HEK293 (cell line): ENCODE results near the gene BICRAL.

Source experiments
- CTCF ChIA-PET: fragments of 350-600 bp; formaldehyde crosslinking; extraction: SDS; loops from one replicate; lab custom pipeline; 2021; ENCODE audit warnings: antibody characterized with exemption; lab: Yijun Ruan, JAX
- POLR2A ChIA-PET: fragments of 300-600 bp; formaldehyde crosslinking; extraction: SDS; loops from one replicate; lab custom pipeline; 2020; ENCODE audit warnings: antibody characterized with exemption, inconsistent platforms; lab: Yijun Ruan, JAX
- H3K27ac ChIP-seq: fragments of 200-500 bp; sonication (Bioruptor generic); 2 replicates; pipeline ENCODE4 v1.5.1; 2014; ENCODE audit warnings: low read depth, low read length, control low read depth, inconsistent platforms; ENCODE audit errors: extremely low read depth
- H3K36me3 ChIP-seq, 2 experiments: fragments of 200-500 bp in 1 of 2; sonication (Bioruptor generic) in 1 of 2; 1 replicate in 1 of 2; 2 replicates in 1 of 2; pipeline ENCODE4 v1.5.1; 2014 to 2017; ENCODE audit warnings: inconsistent platforms in 2 of 2, low read length in 2 of 2; ENCODE audit not compliant: control insufficient read depth in 2 of 2, insufficient read depth in 1 of 2
- H3K4me1 ChIP-seq: fragments of 200-500 bp; sonication (Bioruptor generic); 2 replicates; pipeline ENCODE4 v1.5.1; 2014; ENCODE audit warnings: mild to moderate bottlenecking, low read length, inconsistent platforms; ENCODE audit not compliant: control insufficient read depth, insufficient read depth
- H3K4me3 ChIP-seq: 2 replicates; pipeline ENCODE4 v1.5.1; 2011; ENCODE audit warnings: low read depth, mild to moderate bottlenecking, control low read depth, low read length, moderate library complexity
- H3K9me3 ChIP-seq: fragments of 200-500 bp; sonication (Bioruptor generic); 2 replicates; pipeline ENCODE4 v1.5.1; 2014; ENCODE audit warnings: low read depth, low read length, inconsistent platforms; ENCODE audit not compliant: control insufficient read depth, insufficient read depth
- FEZF1 ChIP-seq: fragments of 450-650 bp; formaldehyde crosslinking; IDR thresholded peaks from 2 replicates; pipeline ENCODE4 v1.5.1; 2016; ENCODE audit warnings: missing biosample characterization, missing genetic modification characterization
- SETDB1 ChIP-seq: IDR thresholded peaks from one replicate; pipeline ENCODE4 v1.6.1; 2017; ENCODE audit warnings: mild to moderate bottlenecking, low read length, moderate library complexity, mixed read lengths; ENCODE audit not compliant: insufficient read length
- ZBTB17 ChIP-seq: fragments of 450-650 bp; formaldehyde crosslinking; IDR thresholded peaks from 2 replicates; pipeline ENCODE4 v1.5.1; 2016; ENCODE audit warnings: missing biosample characterization, missing genetic modification characterization
- ZBTB7A ChIP-seq: fragments of 450-650 bp; formaldehyde crosslinking; IDR thresholded peaks from 2 replicates; pipeline ENCODE4 v1.5.1; 2016; ENCODE audit warnings: low read depth, missing biosample characterization, missing genetic modification characterization
- ZBTB8A ChIP-seq: fragments of 450-650 bp; formaldehyde crosslinking; IDR thresholded peaks from 2 replicates; pipeline ENCODE4 v1.5.1; 2016; ENCODE audit warnings: missing biosample characterization, missing genetic modification characterization
- ZIC2 ChIP-seq: fragments of 450-650 bp; formaldehyde crosslinking; IDR thresholded peaks from 2 replicates; pipeline ENCODE4 v1.5.1; 2016; ENCODE audit warnings: missing biosample characterization, missing genetic modification characterization
- ZNF10 ChIP-seq: fragments of 450-650 bp; formaldehyde crosslinking; IDR thresholded peaks from 2 replicates; pipeline ENCODE4 v1.5.1; 2017; ENCODE audit warnings: missing biosample characterization, missing genetic modification characterization
- ZNF19 ChIP-seq: fragments of 450-650 bp; formaldehyde crosslinking; IDR thresholded peaks from 2 replicates; pipeline ENCODE4; 2016; ENCODE audit warnings: missing biosample characterization, missing genetic modification characterization, low read depth
- ZNF302 ChIP-seq: fragments of 450-650 bp; formaldehyde crosslinking; IDR thresholded peaks from 2 replicates; pipeline ENCODE4 v1.5.1; 2016; ENCODE audit warnings: missing biosample characterization, missing genetic modification characterization, low read depth
- ZNF341 ChIP-seq: fragments of 450-650 bp; formaldehyde crosslinking; IDR thresholded peaks from 2 replicates; pipeline ENCODE4; 2016; ENCODE audit warnings: low read depth, missing biosample characterization, missing genetic modification characterization
- ZNF362 ChIP-seq: fragments of 450-650 bp; formaldehyde crosslinking; IDR thresholded peaks from 2 replicates; pipeline ENCODE4 v1.5.1; 2016; ENCODE audit warnings: missing biosample characterization, missing genetic modification characterization
- ZNF473 ChIP-seq: fragments of 450-650 bp; formaldehyde crosslinking; IDR thresholded peaks from 2 replicates; pipeline ENCODE4 v1.5.1; 2017; ENCODE audit warnings: missing biosample characterization, missing genetic modification characterization
- ZNF530 ChIP-seq: fragments of 450-650 bp; formaldehyde crosslinking; IDR thresholded peaks from 2 replicates; pipeline ENCODE4 v1.5.1; 2016; ENCODE audit warnings: low read depth, missing biosample characterization, missing genetic modification characterization
- ZNF560 ChIP-seq: fragments of 450-650 bp; formaldehyde crosslinking; IDR thresholded peaks from 2 replicates; pipeline ENCODE4 v1.5.1; 2017; ENCODE audit warnings: missing biosample characterization, missing genetic modification characterization, borderline replicate concordance
- ZNF629 ChIP-seq: fragments of 450-650 bp; formaldehyde crosslinking; IDR thresholded peaks from 2 replicates; pipeline ENCODE4 v1.5.1; 2017; ENCODE audit warnings: missing biosample characterization, missing genetic modification characterization
- ZNF639 ChIP-seq: fragments of 450-650 bp; formaldehyde crosslinking; IDR thresholded peaks from 2 replicates; pipeline ENCODE4 v1.5.1; 2016; ENCODE audit warnings: missing biosample characterization, missing genetic modification characterization
- ZSCAN23 ChIP-seq: fragments of 450-650 bp; formaldehyde crosslinking; IDR thresholded peaks from 2 replicates; pipeline ENCODE4 v1.5.1; 2016; ENCODE audit warnings: missing biosample characterization, missing genetic modification characterization
- TF ChIP-seq, protein P1 (sequence below): fragments of 450-650 bp; formaldehyde crosslinking; IDR thresholded peaks from 2 replicates; pipeline ENCODE4 v1.5.1; 2016; ENCODE audit warnings: missing biosample characterization, missing genetic modification characterization
- TF ChIP-seq, protein P2 (sequence below): fragments of 450-650 bp; formaldehyde crosslinking; optimal IDR thresholded peaks from 2 replicates; pipeline ENCODE3; 2016; ENCODE audit warnings: missing biosample characterization, mild to moderate bottlenecking, missing genetic modification characterization

Gene BICRAL

GRCh38 chr6:42766163-42766670 lies 15.6 kb upstream of the BICRAL start:
- H3K4me1 ChIP-seq, result no peaks in the 10 kb centered on the region; the same call in 1 of the 2 replicates
- TF ChIP-seq ZBTB8A (tag by site-specific recombination) (no peak), FEZF1 (no peak), ZNF560 (tag by site-specific recombination) (no peak), ZNF302 (tag by site-specific recombination) (no peak), ZNF629 (no peak), ZBTB7A (tag by site-specific recombination) (no peak), ZNF639 (no peak), ZNF10 (tag by site-specific recombination) (no peak), ZBTB17 (tag by site-specific recombination) (no peak), ZNF362 (tag by site-specific recombination) (no peak), SETDB1 (no peak), ZNF473 (tag by site-specific recombination) (no peak), ZNF530 (tag by site-specific recombination) (no peak), ZSCAN23 (tag by site-specific recombination) (no peak)
- TF ChIP-seq, protein P1, sequence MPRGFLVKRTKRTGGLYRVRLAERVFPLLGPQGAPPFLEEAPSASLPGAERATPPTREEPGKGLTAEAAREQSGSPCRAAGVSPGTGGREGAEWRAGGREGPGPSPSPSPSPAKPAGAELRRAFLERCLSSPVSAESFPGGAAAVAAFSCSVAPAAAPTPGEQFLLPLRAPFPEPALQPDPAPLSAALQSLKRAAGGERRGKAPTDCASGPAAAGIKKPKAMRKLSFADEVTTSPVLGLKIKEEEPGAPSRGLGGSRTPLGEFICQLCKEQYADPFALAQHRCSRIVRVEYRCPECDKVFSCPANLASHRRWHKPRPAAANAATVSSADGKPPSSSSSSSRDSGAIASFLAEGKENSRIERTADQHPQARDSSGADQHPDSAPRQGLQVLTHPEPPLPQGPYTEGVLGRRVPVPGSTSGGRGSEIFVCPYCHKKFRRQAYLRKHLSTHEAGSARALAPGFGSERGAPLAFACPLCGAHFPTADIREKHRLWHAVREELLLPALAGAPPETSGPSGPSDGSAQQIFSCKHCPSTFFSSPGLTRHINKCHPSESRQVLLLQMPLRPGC (tag by site-specific recombination), result no peak
- TF ChIP-seq, protein P2, sequence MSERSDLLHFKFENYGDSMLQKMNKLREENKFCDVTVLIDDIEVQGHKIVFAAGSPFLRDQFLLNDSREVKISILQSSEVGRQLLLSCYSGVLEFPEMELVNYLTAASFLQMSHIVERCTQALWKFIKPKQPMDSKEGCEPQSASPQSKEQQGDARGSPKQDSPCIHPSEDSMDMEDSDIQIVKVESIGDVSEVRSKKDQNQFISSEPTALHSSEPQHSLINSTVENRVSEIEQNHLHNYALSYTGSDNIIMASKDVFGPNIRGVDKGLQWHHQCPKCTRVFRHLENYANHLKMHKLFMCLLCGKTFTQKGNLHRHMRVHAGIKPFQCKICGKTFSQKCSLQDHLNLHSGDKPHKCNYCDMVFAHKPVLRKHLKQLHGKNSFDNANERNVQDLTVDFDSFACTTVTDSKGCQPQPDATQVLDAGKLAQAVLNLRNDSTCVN, result no peak
- H3K4me3 ChIP-seq, result no peak overlapping the region
- no peaks in the 10 kb centered on the region for H3K9me3 ChIP-seq
- H3K27ac ChIP-seq, result no peak overlapping the region
- ChIA-PET CTCF (interaction anchor here (0.6 kb wide), 2 partner anchors 110 to 579 kb away, joined by 3 read pairs; no protein-coding TSS in a partner anchor), POLR2A (interaction anchor here (0.7 to 1.6 kb wide), 3 partner anchors 13 to 19 kb away, joined by 3 to 6 read pairs (median 3); no protein-coding TSS in a partner anchor)
- no peaks in the 10 kb centered on the region; a peak in 1 of 3 replicates for H3K36me3 ChIP-seq

DNA sequence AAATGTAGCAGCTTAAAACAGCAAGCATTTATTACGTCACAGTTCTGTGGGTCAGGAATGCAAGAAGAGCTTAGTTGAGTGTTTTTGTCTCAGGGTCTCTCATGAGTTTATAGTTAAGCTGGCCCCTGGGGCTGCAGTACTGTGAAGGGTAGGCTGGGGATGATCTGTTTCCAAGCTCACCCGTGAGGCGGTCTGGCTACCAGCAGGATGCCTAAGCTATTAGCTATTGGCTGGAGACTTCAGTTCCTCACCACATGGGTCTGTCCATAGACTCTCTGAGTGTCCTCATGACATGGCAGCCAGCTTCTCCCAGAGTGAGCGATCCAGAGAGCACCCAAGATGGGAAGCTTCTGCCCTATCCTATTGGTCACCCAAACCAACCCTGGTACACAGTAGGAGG lies 12.8 kb upstream of the BICRAL start:
- no peaks in the 10 kb centered on the region; a peak in 1 of 3 replicates for H3K36me3 ChIP-seq
- H3K9me3 ChIP-seq, result no peaks in the 10 kb centered on the region
- H3K27ac ChIP-seq, result no peak overlapping the region
- H3K4me1 ChIP-seq, result no peaks in the 10 kb centered on the region
- ChIA-PET POLR2A (interaction anchor here (1.1 to 2.2 kb wide), 2 partner anchors 13 to 23 kb away, joined by 12 to 13 read pairs; partner anchors contain the start of genes BICRAL and TBCC), CTCF (interaction anchor here (0.9 kb wide), 1 partner anchor 725 kb away, joined by 4 read pairs; no protein-coding TSS in a partner anchor)
- H3K4me3 ChIP-seq, result no peak overlapping the region
- TF ChIP-seq ZNF341 (tag by site-specific recombination), result 0 out of 2 replicates have a peak, but pooled peaks have one; percentile 25
- TF ChIP-seq ZNF19 (tag by site-specific recombination), result no peak
- 0 out of 2 replicates have a peak, but pooled peaks have one; percentile 21 for TF ChIP-seq ZIC2 (tag by site-specific recombination)
